Measurements from ENCODE around the gene GPR78.
"Not testable (repeated sequence)": the region's sequence is repeated elsewhere in the genome, so short reads cannot be mapped to it uniquely, and the experiment has no call there.

Gene GPR78

DNA sequence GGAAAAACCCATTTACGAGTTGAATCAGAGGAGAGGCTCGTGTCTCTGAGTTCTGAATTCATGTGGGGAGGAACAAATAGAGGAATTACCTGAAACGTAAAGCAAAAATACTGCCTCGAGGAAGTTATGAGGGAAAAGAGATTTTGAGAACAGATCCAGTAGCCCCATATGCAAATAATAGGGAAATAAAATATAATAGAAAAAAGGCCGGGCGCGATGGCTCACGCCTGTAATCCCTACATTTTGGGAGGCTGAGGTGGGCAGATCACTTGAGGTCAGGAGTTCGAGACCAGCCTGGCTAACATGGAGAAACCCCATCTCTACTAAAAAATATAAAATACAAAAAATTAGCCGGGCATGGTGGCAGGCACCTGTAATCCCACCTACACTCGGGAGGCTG, 54.6 kb downstream of the GPR78 start:
- H3K4me3 ChIP-seq (ENCODE audit: low read length); DNase-seq (ENCODE audit: low read depth): not testable (repeated sequence)

GRCh38 chr4:8635897-8636554, 55.8 kb downstream of the GPR78 start:
- DNase-seq (ENCODE audit: low read depth); H3K4me3 ChIP-seq (ENCODE audit: low read length): not testable (repeated sequence)
